ENCODE data around the gene KIF5A.
"Not testable (repeated sequence)": the region's sequence is repeated elsewhere in the genome, so short reads cannot be mapped to it uniquely, and the experiment has no call there.

Gene KIF5A

DNA sequence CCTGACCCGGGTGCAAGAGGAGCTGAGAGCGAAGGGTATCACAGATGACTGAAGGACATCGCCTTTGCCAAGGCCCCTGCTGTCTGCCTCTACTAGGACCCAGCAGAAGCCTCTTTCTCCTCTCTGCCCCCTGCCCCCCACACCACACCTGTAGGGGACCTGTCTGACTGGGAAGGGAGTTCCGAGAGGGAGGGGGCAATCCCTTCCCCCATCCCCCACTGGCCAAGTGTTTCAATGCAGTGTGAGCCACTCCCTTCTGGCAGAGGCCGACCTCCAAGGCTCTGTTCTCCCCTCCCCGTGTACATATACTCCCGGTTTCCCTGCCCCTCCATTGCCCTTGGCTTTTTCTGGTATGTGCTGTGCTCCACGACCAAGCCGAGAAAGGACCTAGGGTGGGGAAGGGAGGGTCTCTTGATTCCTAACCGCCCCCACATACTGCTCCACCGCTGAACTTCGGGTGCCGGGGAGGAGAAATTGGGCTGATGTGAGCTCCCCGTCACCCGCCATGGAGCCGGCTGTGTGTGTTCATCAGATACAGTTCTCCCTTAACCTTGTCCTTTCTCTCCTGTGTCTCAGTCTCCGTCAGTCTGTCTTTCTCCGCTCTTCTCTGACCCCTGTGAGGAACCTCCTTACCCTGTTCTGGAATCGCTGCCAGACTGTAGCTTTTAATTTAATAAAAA is 59.4 kb downstream of the KIF5A start:
- DNase-seq (ENCODE audit: low spot score), result no peak

DNA sequence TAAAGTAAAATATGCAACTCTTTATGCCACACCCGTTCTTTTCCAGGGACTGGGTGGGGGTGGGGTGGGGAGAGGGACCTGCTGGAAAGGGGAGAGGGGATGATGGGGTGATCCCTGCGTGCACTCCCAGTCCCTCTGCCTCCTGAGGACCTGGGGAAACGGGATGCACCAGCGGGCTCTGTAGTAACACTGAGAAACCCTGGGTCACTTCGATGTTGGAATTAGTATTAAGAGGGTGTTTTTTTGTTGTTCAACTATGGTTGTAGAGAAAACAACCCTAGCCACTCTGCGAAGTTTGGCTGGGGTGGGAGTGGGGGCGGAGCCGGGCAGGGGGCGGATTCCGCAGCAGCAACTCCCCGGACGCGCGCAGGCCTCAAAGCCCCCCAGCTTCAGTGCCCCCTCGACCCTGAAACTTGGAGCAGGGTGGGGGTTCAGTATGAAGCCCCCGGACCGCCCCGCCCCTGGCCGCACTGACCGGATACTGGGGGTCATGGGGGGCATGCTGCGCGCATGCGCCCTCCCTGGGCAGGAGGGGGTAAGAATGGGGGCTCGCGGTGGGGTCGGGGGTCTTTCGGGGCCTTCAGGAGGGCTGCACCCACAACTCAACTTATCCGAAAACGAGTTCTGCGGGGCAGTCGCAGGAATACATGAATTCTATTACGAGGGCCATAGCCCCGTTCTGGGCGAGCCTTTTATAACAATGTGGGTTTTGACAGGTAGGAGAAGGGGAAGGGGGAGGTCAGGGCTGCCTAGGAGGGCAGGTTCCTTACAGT is 60.1 kb downstream of the KIF5A start:
- DNase-seq (ENCODE audit: low spot score), result no peak

DNA sequence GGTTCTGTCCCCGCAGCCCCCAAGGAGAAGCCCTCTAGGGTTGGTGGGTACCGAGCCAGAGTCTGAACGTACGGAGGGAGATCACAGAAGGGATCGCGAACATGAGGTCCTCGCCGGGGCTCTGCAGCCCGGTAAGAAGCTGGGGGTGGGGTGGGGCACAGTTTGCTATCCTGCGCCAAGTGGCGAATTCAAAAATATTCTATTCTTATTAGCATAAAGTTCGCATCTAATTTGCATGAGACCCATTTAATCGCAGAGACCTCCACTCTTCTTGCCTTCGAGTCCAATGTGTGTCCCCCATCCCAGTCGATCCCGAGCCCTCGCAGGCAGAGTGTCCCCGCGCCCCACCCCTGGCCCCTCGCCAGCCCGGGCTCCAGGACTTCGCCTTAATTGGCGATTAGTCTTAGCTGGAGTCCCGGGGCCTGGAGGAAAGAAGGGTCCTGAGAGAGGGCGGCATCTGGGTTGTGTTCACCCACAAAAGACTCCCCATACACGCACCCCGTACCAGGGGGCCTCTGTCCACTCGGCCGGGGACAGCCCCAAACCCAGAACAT is 60.8 kb downstream of the KIF5A start:
- no peak for DNase-seq (ENCODE audit: low spot score)

DNA sequence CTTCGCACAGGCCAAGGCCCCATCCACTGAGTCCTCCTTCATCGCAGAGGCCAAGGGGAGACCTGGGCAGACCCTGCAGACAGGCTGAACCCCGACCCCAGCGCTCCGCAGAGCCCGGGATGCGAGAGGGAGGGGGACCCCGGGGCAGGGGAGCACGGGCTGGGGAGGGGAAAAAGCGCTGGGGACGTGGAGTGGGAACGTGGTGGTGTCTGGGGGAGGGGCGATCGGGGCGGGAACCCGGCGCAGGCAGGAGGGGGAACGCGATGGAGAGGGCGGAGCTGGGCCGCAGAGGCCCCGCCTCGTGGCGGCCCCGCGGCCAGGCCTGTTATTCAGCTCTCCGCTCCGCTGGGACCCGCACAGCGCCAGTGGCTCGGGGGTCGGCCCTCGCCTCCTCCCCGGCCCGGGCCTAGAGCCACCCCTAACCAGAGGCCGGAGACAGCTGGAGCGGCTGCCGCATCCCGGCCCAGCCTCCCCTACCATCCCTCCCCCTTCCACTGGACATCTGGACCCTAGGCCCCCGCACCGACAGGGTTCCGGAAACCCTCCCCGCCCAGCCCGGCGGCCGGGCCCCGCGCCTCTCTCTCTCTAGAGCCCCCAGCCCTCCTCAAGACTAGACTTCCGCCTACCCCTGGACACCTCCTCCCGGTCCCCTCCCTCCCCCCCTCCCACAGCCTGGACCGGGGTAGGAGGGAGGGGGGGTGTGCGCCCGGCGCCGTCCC is 61.4 kb downstream of the KIF5A start, which contains the start of gene ARHGEF25:
TSS of gene ARHGEF25 (plus strand) at position 328 of the 719 bp plus-strand sequence. CDS start 460 bp downstream, outside the sequence.
- DNase-seq (ENCODE audit: low spot score), result peak; percentile 61

DNA sequence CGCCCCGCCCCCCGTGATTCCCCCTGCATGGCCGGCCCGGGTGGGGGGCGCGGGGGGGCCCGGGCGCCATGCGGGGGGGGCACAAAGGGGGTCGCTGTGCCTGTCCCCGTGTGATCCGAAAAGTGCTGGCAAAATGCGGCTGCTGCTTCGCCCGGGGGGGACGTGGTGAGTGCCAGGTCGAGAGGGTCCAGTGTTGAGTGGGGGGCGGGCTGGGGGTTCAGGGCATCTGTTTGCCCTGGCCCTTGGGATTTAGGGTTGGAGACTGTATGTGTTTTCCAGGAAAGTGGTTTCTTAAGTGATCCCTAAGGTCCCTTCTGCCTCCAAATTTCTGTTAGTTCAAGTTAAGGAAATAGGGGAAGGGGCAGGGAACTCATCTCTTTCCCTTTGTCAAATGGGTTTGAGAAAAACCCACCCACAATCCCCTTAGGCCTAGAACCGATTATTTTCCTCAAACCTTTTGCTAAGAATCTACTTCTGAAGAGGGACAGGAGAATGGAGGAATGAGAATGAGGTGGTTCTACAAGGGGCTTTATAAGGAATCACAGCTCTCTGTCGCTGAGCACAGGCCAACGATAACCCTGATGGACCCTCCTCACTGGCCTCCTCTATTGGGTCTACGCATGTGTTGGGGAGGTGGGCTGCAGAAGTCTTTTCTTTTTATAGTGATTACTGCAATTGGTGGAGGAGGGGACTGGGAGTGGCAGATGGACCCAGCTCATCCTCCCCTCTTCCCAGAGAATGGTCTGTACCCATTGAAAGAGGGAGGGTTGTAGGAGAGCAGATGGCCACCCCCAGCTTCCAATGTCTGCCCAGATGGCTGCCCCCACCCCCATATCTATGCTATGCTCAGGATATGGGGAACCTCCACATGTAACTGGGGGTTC is 62.2 kb downstream of the KIF5A start:
- DNase-seq (ENCODE audit: low spot score), result no peak

DNA sequence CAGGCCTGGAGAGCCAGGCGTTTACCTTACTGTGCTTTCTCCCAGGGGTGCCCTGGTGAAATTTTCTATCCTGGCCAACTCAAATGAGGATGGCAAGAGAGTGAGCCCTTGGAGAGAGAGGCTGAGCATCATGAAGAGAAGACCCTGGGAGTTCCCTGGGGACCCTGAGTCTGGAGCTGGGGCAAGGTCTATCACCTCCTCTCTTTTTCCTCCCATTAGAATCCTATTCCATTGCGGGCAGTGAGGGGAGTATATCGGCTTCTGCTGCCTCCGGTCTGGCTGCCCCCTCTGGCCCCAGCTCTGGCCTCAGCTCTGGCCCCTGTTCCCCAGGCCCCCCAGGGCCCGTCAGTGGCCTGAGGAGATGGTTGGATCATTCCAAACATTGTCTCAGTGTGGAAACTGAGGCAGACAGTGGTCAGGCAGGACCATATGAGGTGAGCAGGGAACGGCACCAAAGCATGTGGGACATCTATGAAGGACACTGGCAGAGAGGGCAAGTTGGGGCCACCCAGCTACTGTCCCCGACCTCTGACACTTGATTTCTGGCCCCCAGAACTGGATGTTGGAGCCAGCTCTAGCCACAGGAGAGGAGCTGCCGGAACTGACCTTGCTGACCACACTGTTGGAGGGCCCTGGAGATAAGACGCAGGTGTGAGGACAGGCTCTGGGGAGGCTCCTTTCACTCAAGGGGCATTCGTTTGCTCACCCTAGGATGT is 63.0 kb downstream of the KIF5A start:
- no peak for DNase-seq (ENCODE audit: low spot score)

DNA sequence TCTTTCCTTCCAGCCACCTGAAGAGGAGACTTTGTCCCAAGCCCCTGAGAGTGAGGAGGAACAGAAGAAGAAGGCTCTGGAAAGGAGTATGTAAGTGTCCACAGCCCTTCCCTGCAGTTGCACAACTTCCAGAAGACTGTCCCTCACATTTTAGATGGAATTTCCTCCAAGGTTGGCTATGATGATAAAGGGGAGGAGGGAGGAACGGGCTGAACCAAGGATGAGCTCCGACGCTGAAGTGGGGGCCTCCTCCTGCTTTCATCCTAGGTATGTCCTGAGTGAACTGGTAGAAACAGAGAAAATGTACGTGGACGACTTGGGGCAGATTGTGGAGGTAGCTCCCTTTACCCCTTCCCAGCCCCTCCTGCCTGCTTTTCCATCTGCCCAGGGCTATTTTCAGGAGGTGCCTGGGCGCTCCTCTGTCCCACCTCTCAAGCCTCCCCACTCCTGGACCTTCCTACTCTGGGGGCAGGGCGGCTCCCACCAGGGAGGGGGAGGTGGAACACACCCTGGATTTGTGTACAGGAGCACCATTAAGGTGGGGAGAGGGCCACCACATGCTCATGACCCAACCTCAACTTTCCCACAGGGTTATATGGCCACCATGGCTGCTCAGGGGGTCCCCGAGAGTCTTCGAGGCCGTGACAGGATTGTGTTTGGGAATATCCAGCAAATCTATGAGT is 63.7 kb downstream of the KIF5A start:
- DNase-seq (ENCODE audit: low spot score), result no peak

DNA sequence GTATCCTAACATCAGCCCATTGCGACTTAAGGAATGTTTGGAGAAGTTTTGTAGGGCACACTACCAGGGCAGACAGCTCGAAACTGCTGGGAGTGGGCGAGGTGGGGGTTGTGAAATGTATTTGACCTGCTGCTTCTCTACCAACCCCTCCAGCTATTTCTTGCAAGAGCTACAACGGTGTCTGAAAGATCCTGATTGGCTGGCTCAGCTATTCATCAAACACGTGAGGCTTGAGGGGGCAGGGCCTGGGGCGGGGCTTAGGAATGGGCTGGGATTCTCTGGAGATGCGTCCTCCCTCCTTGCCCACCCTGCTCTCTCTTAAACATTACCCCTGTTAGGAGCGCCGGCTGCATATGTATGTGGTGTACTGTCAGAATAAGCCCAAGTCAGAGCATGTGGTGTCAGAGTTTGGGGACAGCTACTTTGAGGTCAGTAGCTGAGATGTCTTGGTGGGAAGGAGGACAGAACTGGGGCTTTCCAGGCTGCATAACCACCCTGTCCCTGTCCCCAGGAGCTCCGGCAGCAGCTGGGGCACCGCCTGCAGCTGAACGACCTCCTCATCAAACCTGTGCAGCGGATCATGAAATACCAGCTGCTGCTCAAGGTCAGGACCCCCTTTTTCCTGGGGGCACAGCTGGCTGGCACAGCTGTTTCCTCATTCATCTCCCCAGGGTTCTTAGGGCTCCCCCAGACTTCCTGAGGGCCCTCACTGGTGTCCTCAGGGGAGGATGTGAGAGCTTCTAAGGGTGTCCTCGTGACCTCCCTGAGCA is 64.5 kb downstream of the KIF5A start:
- DNase-seq (ENCODE audit: low spot score), result peak; percentile 89

DNA sequence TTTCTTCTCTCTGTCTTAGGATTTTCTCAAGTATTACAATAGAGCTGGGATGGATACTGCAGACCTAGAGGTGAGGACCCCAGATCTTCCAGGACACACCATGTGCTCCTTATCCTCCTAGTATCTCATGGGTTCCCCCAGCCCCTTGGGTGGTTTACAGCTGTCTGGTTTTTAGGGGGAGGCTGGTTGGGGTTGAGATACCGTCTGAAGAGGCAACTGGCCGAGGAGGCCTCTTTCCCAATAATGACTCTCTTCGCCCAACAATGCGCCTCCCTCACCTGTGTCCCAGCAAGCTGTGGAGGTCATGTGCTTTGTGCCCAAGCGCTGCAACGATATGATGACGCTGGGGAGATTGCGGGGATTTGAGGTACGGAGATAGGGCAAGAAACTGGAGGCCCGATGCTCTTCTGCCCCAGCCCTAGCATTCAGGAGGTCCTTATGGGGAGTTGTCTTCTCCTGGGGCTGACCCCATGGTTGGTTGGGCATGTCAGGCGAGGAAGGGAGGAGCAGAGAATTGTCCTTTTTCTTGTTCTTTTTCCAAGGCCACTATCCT is 65.2 kb downstream of the KIF5A start:
- DNase-seq (ENCODE audit: low spot score), result no peak

DNA sequence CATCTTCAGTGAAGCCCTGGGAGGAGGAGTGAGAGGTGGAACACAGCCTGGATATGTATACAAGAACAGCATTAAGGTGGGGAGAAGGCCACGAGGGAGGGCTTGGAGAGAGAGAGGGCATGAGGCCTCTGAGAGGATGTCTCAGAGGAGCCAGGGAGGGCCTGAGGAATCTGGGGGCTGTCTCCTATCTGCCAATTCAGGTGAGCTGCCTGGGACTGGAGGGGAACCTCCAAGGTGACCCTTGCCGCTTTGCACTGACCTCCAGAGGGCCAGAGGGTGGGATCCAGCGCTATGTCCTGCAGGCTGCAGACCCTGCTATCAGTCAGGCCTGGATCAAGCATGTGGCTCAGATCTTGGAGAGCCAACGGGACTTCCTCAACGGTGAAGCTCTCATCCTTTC is 65.8 kb downstream of the KIF5A start:
- DNase-seq (ENCODE audit: low spot score), result no peak

DNA sequence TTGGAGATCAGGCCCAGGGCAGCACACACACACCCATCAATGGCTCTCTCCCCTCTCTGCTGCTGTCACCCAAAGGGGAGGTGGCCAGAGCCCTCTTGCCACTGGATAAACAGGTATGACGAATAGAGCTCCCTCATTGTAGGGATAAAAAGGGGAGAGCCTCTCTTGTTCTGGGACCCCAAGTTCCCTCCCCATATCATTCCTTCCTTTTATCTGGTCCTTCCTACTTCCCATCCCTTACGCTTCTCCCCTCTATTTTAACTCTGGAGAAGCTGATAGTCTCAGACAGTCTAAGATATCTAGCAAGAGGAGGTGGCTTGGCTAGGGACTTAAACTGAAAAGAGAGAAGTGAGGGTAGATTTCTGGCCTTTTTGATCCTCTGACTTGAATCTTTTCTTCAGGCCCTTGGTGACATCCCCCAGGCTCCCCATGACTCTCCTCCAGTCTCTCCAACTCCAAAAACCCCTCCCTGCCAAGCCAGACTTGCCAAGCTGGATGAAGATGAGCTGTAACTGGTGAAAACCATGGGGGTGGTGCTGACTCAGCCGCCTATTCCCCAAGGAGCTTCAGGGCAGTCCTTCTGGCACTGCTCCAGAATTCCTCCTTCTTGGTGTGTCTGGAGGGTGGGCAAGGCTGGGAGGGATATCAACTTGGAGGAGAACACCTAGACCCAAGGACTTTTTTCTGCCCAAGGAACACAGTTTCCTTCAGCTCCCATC is 66.7 kb downstream of the KIF5A start:
- no peak for DNase-seq (ENCODE audit: low spot score)

DNA sequence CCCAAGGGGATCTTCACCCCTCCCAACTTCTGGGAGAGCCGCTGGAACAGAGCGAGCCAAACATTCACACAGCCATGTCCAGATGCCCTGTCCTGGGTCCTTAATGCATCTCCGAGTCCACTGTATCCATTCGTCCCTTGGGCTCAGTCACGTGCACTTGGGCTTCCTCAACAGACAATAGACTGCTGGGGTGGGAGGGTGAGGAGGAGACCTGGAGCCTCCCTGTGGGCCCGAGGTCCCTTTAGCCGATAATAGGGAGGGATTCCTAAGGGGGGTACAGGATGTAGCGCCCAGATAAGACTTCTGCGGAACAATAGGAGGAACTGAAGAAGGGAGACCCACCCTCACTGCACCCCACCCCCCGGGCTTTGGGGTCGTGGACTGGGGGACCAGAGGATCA is 68.1 kb downstream of the KIF5A start:
- DNase-seq (ENCODE audit: low spot score), result no peak

DNA sequence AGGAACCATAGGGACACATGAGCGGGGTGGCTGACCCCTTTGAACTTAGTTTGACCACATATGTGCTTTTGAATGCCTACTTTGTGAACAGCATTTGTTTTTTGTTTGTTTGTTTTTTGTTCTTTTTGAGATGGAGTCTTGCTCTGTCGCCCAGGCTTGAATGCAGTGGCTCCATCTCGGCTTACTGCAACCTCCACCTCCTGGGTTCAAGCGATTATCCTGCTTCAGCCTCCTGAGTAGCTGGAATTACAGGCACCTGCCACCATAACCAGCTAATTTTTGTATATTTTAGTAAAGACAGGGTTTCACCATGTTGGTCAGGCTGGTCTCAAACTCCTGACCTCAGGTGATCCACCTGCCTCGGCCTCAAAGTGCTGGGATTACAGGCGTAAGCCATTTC is 68.6 kb downstream of the KIF5A start:
- not testable (repeated sequence) for DNase-seq (ENCODE audit: low spot score)

DNA sequence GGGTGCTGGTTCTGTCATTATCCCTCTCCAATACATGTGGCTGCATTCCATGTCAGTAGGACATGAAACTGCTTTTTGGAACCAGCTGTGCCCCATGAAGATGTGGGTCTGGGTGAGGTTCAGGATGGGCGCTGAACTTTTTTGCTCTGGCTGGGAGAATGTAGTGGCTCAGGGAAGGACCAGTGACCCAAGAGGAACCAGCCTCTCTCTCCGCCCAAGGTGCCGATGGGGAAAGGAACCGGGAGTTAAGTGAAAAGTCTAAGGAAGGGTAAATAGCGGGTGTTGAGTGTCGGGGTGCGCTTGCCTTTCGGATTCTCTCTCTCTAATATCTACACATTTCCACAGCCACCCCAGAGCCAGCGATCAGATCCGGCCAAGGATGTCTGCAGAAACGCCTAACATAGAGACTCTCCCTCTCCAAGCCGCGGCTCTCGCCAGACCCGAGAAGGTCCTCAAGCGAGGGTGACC is 69.2 kb downstream of the KIF5A start:
- no peak for DNase-seq (ENCODE audit: low spot score)

DNA sequence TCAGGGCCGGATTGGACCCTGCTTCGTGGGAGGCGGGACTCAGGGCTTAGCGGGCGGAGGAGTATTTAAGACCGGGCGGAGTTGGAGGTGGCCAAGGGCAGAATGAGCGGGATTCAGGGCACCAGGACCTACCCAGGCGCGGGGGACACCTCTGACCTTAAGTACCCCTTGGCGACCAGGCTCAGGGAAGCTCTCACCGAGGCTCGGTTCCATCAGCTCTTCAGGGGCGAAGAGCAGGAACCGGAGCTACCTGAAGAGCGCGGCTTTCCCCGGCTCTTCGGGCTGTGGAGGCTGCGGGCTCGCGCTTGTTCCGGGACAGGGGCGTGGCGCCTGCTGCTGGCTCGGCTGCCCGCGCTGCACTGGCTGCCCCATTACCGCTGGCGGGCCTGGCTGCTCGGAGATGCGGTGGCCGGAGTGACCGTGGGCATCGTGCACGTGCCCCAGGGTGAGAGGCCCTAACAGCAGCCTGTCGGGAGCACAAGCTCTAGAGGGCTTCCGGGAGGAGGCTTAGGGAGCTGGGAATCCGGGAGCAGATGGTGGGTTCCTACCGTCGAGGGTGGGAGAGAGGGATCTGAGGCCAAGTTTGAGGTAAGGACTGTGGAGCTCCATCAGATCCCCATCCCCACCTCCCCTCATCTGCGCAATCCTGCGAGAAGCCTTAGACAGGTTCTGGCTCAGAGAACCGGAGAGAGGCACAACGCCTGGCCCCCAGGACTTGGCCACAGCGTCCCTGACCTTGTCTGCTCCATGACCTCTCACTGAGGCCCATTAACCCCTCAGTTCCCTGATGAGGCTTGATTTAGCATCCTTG is 69.8 kb downstream of the KIF5A start:
- no peak for DNase-seq (ENCODE audit: low spot score)

DNA sequence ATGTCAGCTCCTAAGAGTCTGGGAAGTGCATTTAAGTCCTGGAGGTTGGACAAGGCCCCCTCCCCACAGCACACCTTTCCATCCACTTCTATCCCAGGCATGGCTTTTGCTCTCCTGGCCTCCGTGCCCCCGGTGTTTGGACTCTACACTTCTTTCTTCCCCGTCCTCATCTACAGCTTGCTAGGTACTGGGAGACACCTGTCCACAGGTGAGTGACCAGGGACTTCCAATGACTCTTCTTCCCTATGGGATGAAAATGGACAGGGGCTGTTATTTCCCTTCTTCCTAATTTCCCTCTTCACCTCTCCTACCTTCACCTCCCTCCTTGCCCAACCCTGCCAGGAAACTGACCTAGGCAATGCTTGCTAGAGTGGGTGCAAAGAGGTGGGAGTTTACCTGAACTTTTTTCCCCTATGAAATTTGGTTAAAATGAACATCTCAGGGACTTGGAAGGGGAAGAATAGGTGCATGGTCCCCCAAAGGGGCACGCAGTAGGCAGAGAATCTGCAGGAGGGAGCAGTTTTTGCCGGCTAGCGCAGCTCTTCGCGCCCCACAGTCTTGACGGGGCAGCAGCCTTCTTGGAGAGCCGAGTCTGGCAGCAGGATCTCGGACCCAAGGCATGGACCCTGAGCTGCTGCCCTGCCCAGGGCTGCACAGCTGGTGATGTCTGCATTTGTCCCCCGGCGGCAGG is 70.5 kb downstream of the KIF5A start:
- no peak for DNase-seq (ENCODE audit: low spot score)

DNA sequence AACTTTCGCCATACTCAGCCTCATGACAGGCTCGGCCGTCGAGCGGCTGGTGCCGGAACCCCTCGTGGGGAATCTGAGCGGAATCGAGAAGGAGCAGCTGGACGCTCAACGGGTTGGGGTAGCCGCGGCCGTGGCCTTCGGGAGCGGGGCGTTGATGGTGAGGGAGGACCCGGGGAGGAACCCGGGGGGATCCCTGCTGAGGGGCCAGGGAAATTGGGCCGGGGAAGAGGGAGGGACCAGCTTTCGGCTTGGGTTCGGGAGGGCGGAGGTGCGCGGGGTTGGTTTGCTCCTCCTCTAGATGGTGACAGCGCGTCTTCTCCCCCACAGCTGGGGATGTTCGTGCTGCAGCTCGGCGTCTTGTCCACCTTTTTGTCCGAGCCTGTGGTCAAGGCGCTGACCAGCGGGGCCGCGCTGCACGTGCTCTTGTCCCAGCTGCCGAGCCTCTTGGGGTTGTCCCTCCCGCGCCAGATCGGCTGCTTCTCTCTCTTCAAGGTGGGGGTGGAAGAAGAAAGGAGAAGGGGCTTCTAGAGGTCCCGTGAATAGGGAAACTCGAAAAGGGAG is 71.2 kb downstream of the KIF5A start:
- DNase-seq (ENCODE audit: low spot score), result no peak
